OCI-LY1 (cell line): ENCODE data around the gene ANKRD31.

ENCODE experiments used
- H2AFZ ChIP-seq: fragments of 200-600 bp; sonication (generic), shearing (Covaris generic); 2 replicates; pipeline ENCODE4 v1.6.0; 2014; ENCODE audit warnings: antibody characterized with exemption, mild to moderate bottlenecking, low read length
- H3F3A ChIP-seq: fragments of 200-600 bp; sonication (generic), shearing (Covaris generic); 2 replicates; pipeline ENCODE4 v1.6.0; 2014; ENCODE audit warnings: mild to moderate bottlenecking, antibody characterized with exemption, low read length, moderate library complexity; ENCODE audit not compliant: insufficient read depth
- H3K27ac ChIP-seq: fragments of 200-600 bp; sonication (generic); 2 replicates; pipeline ENCODE4 v1.5.1; 2014; ENCODE audit warnings: low read length, mixed run types, mild to moderate bottlenecking, low read depth; ENCODE audit not compliant: poor library complexity, severe bottlenecking
- H3K27me3 ChIP-seq: fragments of 200-600 bp; sonication (generic); 2 replicates; pipeline ENCODE4 v1.6.0; 2014; ENCODE audit warnings: antibody characterized with exemption, mild to moderate bottlenecking, low read length, moderate library complexity; ENCODE audit not compliant: insufficient read depth
- H3K36me3 ChIP-seq: fragments of 200-600 bp; sonication (generic); 2 replicates; pipeline ENCODE4 v1.6.1; 2014; ENCODE audit warnings: mild to moderate bottlenecking, antibody characterized with exemption, low read length, moderate library complexity, mixed read lengths; ENCODE audit not compliant: insufficient read depth
- H3K4me1 ChIP-seq: fragments of 200-600 bp; sonication (generic); 2 replicates; pipeline ENCODE4 v1.5.1; 2014; ENCODE audit warnings: mild to moderate bottlenecking, low read length, moderate library complexity; ENCODE audit not compliant: insufficient read depth, severe bottlenecking
- H3K4me2 ChIP-seq: fragments of 200-600 bp; sonication (generic), shearing (Covaris generic); 2 replicates; pipeline ENCODE4 v1.6.1; 2014; ENCODE audit warnings: low read length
- H3K4me3 ChIP-seq: fragments of 200-600 bp; sonication (generic); 2 replicates; pipeline ENCODE4 v1.5.1; 2014; ENCODE audit warnings: low read length, low read depth, mild to moderate bottlenecking, mixed read lengths; ENCODE audit not compliant: poor library complexity, severe bottlenecking
- H3K79me2 ChIP-seq: fragments of 200-600 bp; shearing (Covaris generic); 2 replicates; pipeline ENCODE4 v1.6.1; 2016; ENCODE audit warnings: mixed run types, low read length, mixed read lengths; ENCODE audit not compliant: insufficient read depth
- H3K9ac ChIP-seq: fragments of 200-600 bp; sonication (generic), shearing (Covaris generic); 2 replicates; pipeline ENCODE4 v1.6.1; 2014; ENCODE audit warnings: mild to moderate bottlenecking, low read length, mixed read lengths
- H3K9me2 ChIP-seq: fragments of 200-600 bp; sonication (generic), shearing (Covaris generic); 2 replicates; pipeline ENCODE4 v1.6.1; 2014; ENCODE audit warnings: low read depth, mild to moderate bottlenecking, low read length, mixed read lengths
- H3K9me3 ChIP-seq: fragments of 200-600 bp; shearing (Covaris generic); 2 replicates; pipeline ENCODE4 v1.6.1; 2014; ENCODE audit warnings: low read length, mixed read lengths
- H4K20me1 ChIP-seq: fragments of 200-600 bp; sonication (generic), shearing (Covaris generic); 2 replicates; pipeline ENCODE4 v1.6.0; 2016; ENCODE audit warnings: mild to moderate bottlenecking, low read length; ENCODE audit not compliant: insufficient read depth
- CTCF ChIP-seq: fragments of 200-600 bp; sonication (generic), shearing (Covaris generic); IDR thresholded peaks from 2 replicates; pipeline ENCODE4 v1.5.1; 2017; ENCODE audit warnings: mild to moderate bottlenecking, antibody characterized with exemption, low read length, moderate library complexity, mixed read lengths
- EZH2 ChIP-seq: fragments of 200-600 bp; sonication (generic), shearing (Covaris generic); IDR thresholded peaks from 2 replicates; pipeline ENCODE4 v1.8.0; 2017; ENCODE audit warnings: borderline replicate concordance, mixed run types, mild to moderate bottlenecking, antibody characterized with exemption, low read length, moderate library complexity, mixed read lengths

Gene ANKRD31

GRCh38 chr5:75059912-75060545 lies 176.6 kb downstream of the ANKRD31 start:
- Histone ChIP-seq H3K79me2 (no peaks in the 10 kb centered on the region), H3F3A (no peaks in the 10 kb centered on the region), H3K4me3 (no peak overlapping the region), H3K9me3 (no peaks in the 10 kb centered on the region), H3K27me3 (no peaks in the 10 kb centered on the region), H3K36me3 (no peaks in the 10 kb centered on the region), H3K9me2 (no peaks in the 10 kb centered on the region), H2AFZ (no peak overlapping the region), H3K27ac (no peak overlapping the region), H3K9ac (no peak overlapping the region), H3K4me2 (no peak overlapping the region), H3K4me1 (no peaks in the 10 kb centered on the region), H4K20me1 (no peaks in the 10 kb centered on the region)
- no peak for TF ChIP-seq EZH2
- TF ChIP-seq CTCF = no peak

GRCh38 chr5:75058986-75059535 lies 177.6 kb downstream of the ANKRD31 start:
- Histone ChIP-seq H3K9me3 (no peaks in the 10 kb centered on the region), H2AFZ (no peak overlapping the region), H3K4me3 (no peak overlapping the region), H3F3A (no peaks in the 10 kb centered on the region), H3K36me3 (no peaks in the 10 kb centered on the region), H3K9me2 (no peaks in the 10 kb centered on the region), H3K4me2 (no peak overlapping the region), H3K27ac (no peak overlapping the region), H3K9ac (no peak overlapping the region), H3K27me3 (no peaks in the 10 kb centered on the region), H3K79me2 (no peaks in the 10 kb centered on the region), H3K4me1 (no peaks in the 10 kb centered on the region), H4K20me1 (no peaks in the 10 kb centered on the region)
- TF ChIP-seq EZH2 (no peak), CTCF (no peak)

GRCh38 chr5:75057561-75057960 lies 179.1 kb downstream of the ANKRD31 start:
- H3K27me3 ChIP-seq = no peaks in the 10 kb centered on the region
- no peaks in the 10 kb centered on the region for H3F3A ChIP-seq
- no peaks in the 10 kb centered on the region for H3K36me3 ChIP-seq
- TF ChIP-seq EZH2 = no peak
- no peak for TF ChIP-seq CTCF
- H3K9me2 ChIP-seq = no peaks in the 10 kb centered on the region
- H3K9ac ChIP-seq = no peak overlapping the region
- no peaks in the 10 kb centered on the region for H3K4me1 ChIP-seq
- H4K20me1 ChIP-seq = no peaks in the 10 kb centered on the region
- no peaks in the 10 kb centered on the region for H3K79me2 ChIP-seq
- H3K4me3 ChIP-seq = no peak overlapping the region
- H3K27ac ChIP-seq = no peak overlapping the region
- no peaks in the 10 kb centered on the region for H3K9me3 ChIP-seq
- H3K4me2 ChIP-seq = no peak overlapping the region
- no peak overlapping the region for H2AFZ ChIP-seq
